ENCODE data around the gene RABGAP1.

Gene RABGAP1

DNA sequence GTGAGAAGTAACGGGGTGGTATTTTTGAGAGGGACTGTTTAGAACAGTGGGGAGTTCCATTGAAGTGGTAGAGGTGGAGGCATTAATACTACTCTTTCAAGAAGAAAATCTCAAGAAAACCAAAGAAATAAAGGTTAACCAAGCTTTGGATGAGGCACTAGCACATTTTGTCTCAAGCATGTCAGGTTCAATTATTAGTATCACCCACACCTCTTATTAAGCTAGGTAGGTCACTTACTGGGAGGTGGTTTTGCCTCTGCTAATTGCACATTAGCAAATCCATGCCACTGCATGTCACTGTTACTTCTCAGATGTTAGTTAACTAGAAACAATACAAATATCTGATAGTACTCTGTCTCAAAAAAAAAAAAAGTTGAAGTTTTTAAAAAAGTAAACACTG is 10.2 kb downstream of the RABGAP1 start:
- Histone ChIP-seq H4K91ac (ENCODE audit: low read length) (no peak overlapping the region), H3K27ac (ENCODE audit: low read length, poor library complexity, severe bottlenecking) (no peak overlapping the region)

DNA sequence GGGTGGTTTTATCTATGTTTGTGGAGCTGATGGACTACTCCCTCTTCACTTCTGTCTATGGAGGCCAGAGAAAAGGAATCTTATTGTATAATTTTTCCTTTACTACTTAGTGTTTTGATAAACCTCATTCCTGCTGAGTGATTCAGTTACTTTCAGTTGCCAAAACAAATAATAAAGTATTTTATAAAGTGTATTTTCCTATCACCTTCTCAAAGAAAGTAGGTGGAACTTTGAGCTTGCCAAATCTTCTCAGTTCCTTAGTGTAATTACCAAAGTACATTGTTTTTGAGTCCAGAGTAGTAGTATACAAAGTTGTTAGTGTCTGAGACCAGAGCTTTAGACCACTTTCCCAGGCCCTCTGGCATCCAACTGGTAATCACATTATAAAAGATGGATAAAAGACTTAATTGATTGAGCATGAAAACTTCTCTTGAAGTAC is 13.5 kb downstream of the RABGAP1 start:
- no peaks in the 10 kb centered on the region for H3K4me1 ChIP-seq (ENCODE audit: control insufficient read depth, insufficient read depth, low read depth, low read length)
- H3K4ac ChIP-seq (ENCODE audit: low read depth in 1 of 2, low read length in 2 of 2) = no peak overlapping the region
- H3K4me3 ChIP-seq (ENCODE audit: insufficient read depth in 1 of 2, low read depth in 1 of 2, low read length in 2 of 2) = no peak overlapping the region
- H3K27ac ChIP-seq (ENCODE audit: low read length, poor library complexity, severe bottlenecking) = peak overlapping the region; percentile 59
- H4K8ac ChIP-seq (ENCODE audit: low read length) = no peak overlapping the region
- H3K27me3 ChIP-seq (ENCODE audit: control insufficient read depth in 1 of 2, insufficient read depth in 1 of 2, low read length in 2 of 2) = no peaks in the 10 kb centered on the region
- H3K79me1 ChIP-seq (replicated peaks; ENCODE audit: low read length, poor library complexity, severe bottlenecking) = peaks cover 8% of the 10 kb centered on the region
- no peak for DNase-seq
- no peak overlapping the region for H2BK12ac ChIP-seq (ENCODE audit: low read length in 2 of 2)
- no peak overlapping the region for H2AK5ac ChIP-seq (ENCODE audit: low read length, severe bottlenecking)
- H3K14ac ChIP-seq (ENCODE audit: low read length in 2 of 2) = no peak overlapping the region
- no peak overlapping the region for H2BK5ac ChIP-seq (ENCODE audit: low read depth, low read length, poor library complexity, severe bottlenecking)
- no peak overlapping the region for H4K91ac ChIP-seq (ENCODE audit: low read length)
- H3K36me3 ChIP-seq (ENCODE audit: control insufficient read depth in 1 of 2, insufficient read depth in 2 of 2, low read depth in 1 of 2, low read length in 2 of 2) = peaks cover 3 to 6% of the 10 kb centered on the region in 2 experiments
- no peak overlapping the region for H2BK120ac ChIP-seq (ENCODE audit: low read depth, low read length)
- no peak overlapping the region for H3K23ac ChIP-seq (ENCODE audit: low read length in 2 of 2)
- no peak overlapping the region for H3K9ac ChIP-seq (ENCODE audit: low read length)
- peak overlapping the region; percentile 10 for H3K4me2 ChIP-seq (ENCODE audit: low read length, poor library complexity, severe bottlenecking)
- no peak overlapping the region for H2AFZ ChIP-seq (ENCODE audit: low read depth, low read length)
- H3K18ac ChIP-seq (ENCODE audit: low read depth in 1 of 2, low read length in 2 of 2) = no peak overlapping the region
- no peak overlapping the region for H2BK15ac ChIP-seq (ENCODE audit: low read depth, poor library complexity, severe bottlenecking)
- no peaks in the 10 kb centered on the region for H3K9me3 ChIP-seq (ENCODE audit: control insufficient read depth, low read length)

More for the DNA sequence above, 10.2 kb downstream of the RABGAP1 start:
- Histone ChIP-seq H3K4me3 (ENCODE audit: insufficient read depth in 1 of 2, low read depth in 1 of 2, low read length in 2 of 2) (no peak overlapping the region), H2AFZ (ENCODE audit: low read depth, low read length) (no peak overlapping the region), H3K9ac (ENCODE audit: low read length) (no peak overlapping the region), H3K18ac (ENCODE audit: low read depth in 1 of 2, low read length in 2 of 2) (no peak overlapping the region), H3K14ac (ENCODE audit: low read length in 2 of 2) (no peak overlapping the region), H3K27me3 (ENCODE audit: control insufficient read depth in 1 of 2, insufficient read depth in 1 of 2, low read length in 2 of 2) (no peaks in the 10 kb centered on the region), H3K36me3 (ENCODE audit: control insufficient read depth in 1 of 2, insufficient read depth in 2 of 2, low read depth in 1 of 2, low read length in 2 of 2) (no peaks in the 10 kb centered on the region), H3K79me1 (replicated peaks; ENCODE audit: low read length, poor library complexity, severe bottlenecking) (peaks cover 1% of the 10 kb centered on the region), H2AK5ac (ENCODE audit: low read length, severe bottlenecking) (no peak overlapping the region), H3K4me1 (ENCODE audit: control insufficient read depth, insufficient read depth, low read depth, low read length) (no peaks in the 10 kb centered on the region), H3K4ac (ENCODE audit: low read depth in 1 of 2, low read length in 2 of 2) (no peak overlapping the region), H3K23ac (ENCODE audit: low read length in 2 of 2) (no peak overlapping the region), H2BK12ac (ENCODE audit: low read length in 2 of 2) (no peak overlapping the region), H2BK5ac (ENCODE audit: low read depth, low read length, poor library complexity, severe bottlenecking) (no peak overlapping the region), H2BK120ac (ENCODE audit: low read depth, low read length) (no peak overlapping the region), H3K4me2 (ENCODE audit: low read length, poor library complexity, severe bottlenecking) (no peak overlapping the region), H2BK15ac (ENCODE audit: low read depth, poor library complexity, severe bottlenecking) (no peak overlapping the region), H4K8ac (ENCODE audit: low read length) (no peak overlapping the region), H3K9me3 (ENCODE audit: control insufficient read depth, low read length) (no peaks in the 10 kb centered on the region)
- DNase-seq = no peak
- 100% methylated on average over 1 of the region's 1 CpG for WGBS

DNA sequence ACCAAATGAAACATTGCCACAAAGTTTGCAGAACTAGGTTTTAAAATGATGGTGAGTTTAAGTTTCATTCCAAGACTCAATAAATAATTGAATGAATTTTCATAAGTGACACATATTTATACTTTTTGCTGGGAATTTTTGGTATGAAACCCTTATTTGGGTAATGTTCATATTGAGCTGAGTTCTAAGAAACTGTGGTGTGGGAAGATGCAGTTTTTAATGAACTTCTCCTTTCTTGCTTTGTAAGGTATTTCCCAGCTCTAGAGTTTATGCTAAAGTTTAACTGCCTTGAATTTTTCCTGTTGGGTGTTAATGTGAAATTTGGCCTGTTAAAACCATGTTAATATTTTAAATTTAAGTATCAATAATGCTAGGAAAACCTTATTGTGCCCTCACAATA is 15.1 kb downstream of the RABGAP1 start:
- H3K36me3 ChIP-seq (ENCODE audit: control insufficient read depth in 1 of 2, insufficient read depth in 2 of 2, low read depth in 1 of 2, low read length in 2 of 2) = peaks cover 6 to 21% of the 10 kb centered on the region in 2 experiments
- H3K23ac ChIP-seq (ENCODE audit: low read length in 2 of 2) = no peak overlapping the region
- no peak overlapping the region for H4K8ac ChIP-seq (ENCODE audit: low read length)
- H2BK15ac ChIP-seq (ENCODE audit: low read depth, poor library complexity, severe bottlenecking) = no peak overlapping the region
- no peak for DNase-seq
- H3K27me3 ChIP-seq (ENCODE audit: control insufficient read depth in 1 of 2, insufficient read depth in 1 of 2, low read length in 2 of 2) = no peaks in the 10 kb centered on the region
- H3K4me2 ChIP-seq (ENCODE audit: low read length, poor library complexity, severe bottlenecking) = no peak overlapping the region
- H2BK5ac ChIP-seq (ENCODE audit: low read depth, low read length, poor library complexity, severe bottlenecking) = no peak overlapping the region
- peaks cover 14% of the 10 kb centered on the region for H3K79me1 ChIP-seq (replicated peaks; ENCODE audit: low read length, poor library complexity, severe bottlenecking)
- H3K4me3 ChIP-seq (ENCODE audit: insufficient read depth in 1 of 2, low read depth in 1 of 2, low read length in 2 of 2) = no peak overlapping the region
- no peak overlapping the region for H2AFZ ChIP-seq (ENCODE audit: low read depth, low read length)
- no peak overlapping the region for H4K91ac ChIP-seq (ENCODE audit: low read length)
- no peak overlapping the region for H3K27ac ChIP-seq (ENCODE audit: low read length, poor library complexity, severe bottlenecking)
- H2BK120ac ChIP-seq (ENCODE audit: low read depth, low read length) = no peak overlapping the region
- H3K4me1 ChIP-seq (ENCODE audit: control insufficient read depth, insufficient read depth, low read depth, low read length) = no peaks in the 10 kb centered on the region
- no peak overlapping the region for H3K14ac ChIP-seq (ENCODE audit: low read length in 2 of 2)
- H2AK5ac ChIP-seq (ENCODE audit: low read length, severe bottlenecking) = no peak overlapping the region
- no peaks in the 10 kb centered on the region for H3K9me3 ChIP-seq (ENCODE audit: control insufficient read depth, low read length)
- no peak overlapping the region for H3K9ac ChIP-seq (ENCODE audit: low read length)
- no peak overlapping the region for H3K18ac ChIP-seq (ENCODE audit: low read depth in 1 of 2, low read length in 2 of 2)
- no peak overlapping the region for H2BK12ac ChIP-seq (ENCODE audit: low read length in 2 of 2)
- no peak overlapping the region for H3K4ac ChIP-seq (ENCODE audit: low read depth in 1 of 2, low read length in 2 of 2)

DNA sequence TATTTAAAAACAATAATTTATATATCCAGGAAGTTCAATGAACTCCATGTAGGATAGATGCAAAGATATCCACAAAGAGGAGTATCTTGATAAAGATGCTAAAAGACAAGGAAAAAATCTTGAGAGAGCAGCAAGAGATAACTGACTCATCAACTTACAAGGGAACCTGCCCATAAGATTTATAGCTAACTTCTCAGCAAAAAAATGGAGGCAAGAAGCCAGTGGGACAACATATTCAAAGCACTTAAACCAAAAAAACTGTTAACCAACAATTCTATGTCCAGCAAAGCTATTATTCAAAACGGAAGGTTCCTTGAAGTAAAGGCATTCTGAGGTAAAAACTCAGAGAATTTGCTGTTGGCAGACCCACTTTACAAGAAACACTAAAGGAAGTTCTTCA is 20.3 kb downstream of the RABGAP1 start:
- H2BK15ac ChIP-seq (ENCODE audit: low read depth, poor library complexity, severe bottlenecking) = no peak overlapping the region
- H3K14ac ChIP-seq (ENCODE audit: low read length in 2 of 2) = no peak overlapping the region
- H3K9me3 ChIP-seq (ENCODE audit: control insufficient read depth, low read length) = no peaks in the 10 kb centered on the region
- H3K36me3 ChIP-seq (ENCODE audit: control insufficient read depth in 1 of 2, insufficient read depth in 2 of 2, low read depth in 1 of 2, low read length in 2 of 2) = peaks cover 6 to 50% of the 10 kb centered on the region in 2 experiments
- no peak overlapping the region for H2BK12ac ChIP-seq (ENCODE audit: low read length in 2 of 2)
- no peak overlapping the region for H3K4ac ChIP-seq (ENCODE audit: low read depth in 1 of 2, low read length in 2 of 2)
- H2AFZ ChIP-seq (ENCODE audit: low read depth, low read length) = no peak overlapping the region
- H3K4me3 ChIP-seq (ENCODE audit: insufficient read depth in 1 of 2, low read depth in 1 of 2, low read length in 2 of 2) = no peak overlapping the region
- no peaks in the 10 kb centered on the region for H3K4me1 ChIP-seq (ENCODE audit: control insufficient read depth, insufficient read depth, low read depth, low read length)
- no peak overlapping the region for H2BK5ac ChIP-seq (ENCODE audit: low read depth, low read length, poor library complexity, severe bottlenecking)
- H3K9ac ChIP-seq (ENCODE audit: low read length) = no peak overlapping the region
- H2AK5ac ChIP-seq (ENCODE audit: low read length, severe bottlenecking) = no peak overlapping the region
- H2BK120ac ChIP-seq (ENCODE audit: low read depth, low read length) = no peak overlapping the region
- DNase-seq = no peak
- no peak overlapping the region for H3K18ac ChIP-seq (ENCODE audit: low read depth in 1 of 2, low read length in 2 of 2)
- H4K91ac ChIP-seq (ENCODE audit: low read length) = no peak overlapping the region
- 100% methylated on average over 1 of the region's 1 CpG for WGBS
- H4K8ac ChIP-seq (ENCODE audit: low read length) = no peak overlapping the region
- no peak overlapping the region for H3K27ac ChIP-seq (ENCODE audit: low read length, poor library complexity, severe bottlenecking)
- H3K23ac ChIP-seq (ENCODE audit: low read length in 2 of 2) = no peak overlapping the region
- peaks cover 17% of the 10 kb centered on the region for H3K79me1 ChIP-seq (replicated peaks; ENCODE audit: low read length, poor library complexity, severe bottlenecking)
- no peaks in the 10 kb centered on the region for H3K27me3 ChIP-seq (ENCODE audit: control insufficient read depth in 1 of 2, insufficient read depth in 1 of 2, low read length in 2 of 2)
- H3K4me2 ChIP-seq (ENCODE audit: low read length, poor library complexity, severe bottlenecking) = no peak overlapping the region

Data from mesenchymal stem cell (in vitro differentiated cells and primary cell).